Keratinocyte (primary cell): ENCODE measurements around the gene FOXP4. TPM values are rescaled to one million over a fixed set of nuclear protein-coding genes. Genes with fewer than 3 reads are reported as not detected.

Experiments used
- DNase-seq: peaks from one replicate; pipeline ENCODE4 v3.0.0-alpha.2; 2011; ENCODE audit warnings: low read depth, missing footprints, low spot score
- FAIRE-seq: peaks from 2 replicates; lab custom pipeline; 2011; peaks lifted over from hg19 to GRCh38; lab: Jason Lieb, UNC
- H2AFZ ChIP-seq: 2 replicates; pipeline ENCODE4 v1.6.0; 2012; ENCODE audit warnings: low read length, control low read depth, inconsistent platforms; ENCODE audit not compliant: control insufficient read depth
- H3K27ac ChIP-seq: 2 replicates; pipeline ENCODE4 v1.5.1; 2011; ENCODE audit warnings: low read length; ENCODE audit not compliant: control insufficient read depth, insufficient read depth
- H3K27me3 ChIP-seq: 3 replicates; pipeline ENCODE4 v1.6.0; 2011; ENCODE audit warnings: low read length; ENCODE audit not compliant: control insufficient read depth, insufficient read depth; ENCODE audit errors: extremely low read depth
- H3K36me3 ChIP-seq, 2 experiments: 2 replicates in 1 of 2; 3 replicates in 1 of 2; pipeline ENCODE4 v1.5.1; 2011; ENCODE audit warnings: low read length in 2 of 2, mild to moderate bottlenecking in 1 of 2; ENCODE audit not compliant: control insufficient read depth in 2 of 2, insufficient read depth in 2 of 2; ENCODE audit errors: extremely low read depth in 1 of 2
- H3K4me1 ChIP-seq: 3 replicates; pipeline ENCODE4 v1.5.1; 2011; ENCODE audit warnings: low read length; ENCODE audit not compliant: control insufficient read depth, insufficient read depth; ENCODE audit errors: extremely low read depth
- H3K4me2 ChIP-seq: 3 replicates; pipeline ENCODE4 v1.6.0; 2011; ENCODE audit warnings: low read depth, low read length; ENCODE audit not compliant: control insufficient read depth, insufficient read depth; ENCODE audit errors: extremely low read depth
- H3K4me3 ChIP-seq, 3 experiments: fragments of 200-600 bp in 1 of 3; sonication (generic) in 1 of 3; 2 replicates in 2 of 3; 3 replicates in 1 of 3; pipeline ENCODE4 v1.5.1; 2011 to 2016; ENCODE audit warnings: low read length in 3 of 3, mild to moderate bottlenecking in 3 of 3, control low read depth in 2 of 3, inconsistent platforms in 1 of 3, low read depth in 1 of 3, mixed read lengths in 1 of 3, mixed run types in 1 of 3, moderate library complexity in 1 of 3; ENCODE audit not compliant: control insufficient read depth in 2 of 3, insufficient read depth in 2 of 3; ENCODE audit errors: extremely low read depth in 1 of 3
- H3K79me2 ChIP-seq: 2 replicates; pipeline ENCODE4 v1.6.0; 2012; ENCODE audit warnings: low read length; ENCODE audit not compliant: control insufficient read depth, insufficient read depth
- H3K9ac ChIP-seq: 3 replicates; pipeline ENCODE4 v1.6.0; 2011; ENCODE audit warnings: low read length; ENCODE audit not compliant: control insufficient read depth, insufficient read depth; ENCODE audit errors: extremely low read depth
- H3K9me1 ChIP-seq: 3 replicates; pipeline ENCODE4 v1.6.0; 2011; ENCODE audit warnings: low read length; ENCODE audit not compliant: control insufficient read depth, insufficient read depth; ENCODE audit errors: extremely low read depth
- H3K9me3 ChIP-seq: 2 replicates; pipeline ENCODE4 v1.5.1; 2012; ENCODE audit warnings: low read depth, low read length; ENCODE audit not compliant: control insufficient read depth
- H4K20me1 ChIP-seq: 3 replicates; pipeline ENCODE4 v1.6.0; 2011; ENCODE audit warnings: low read length; ENCODE audit not compliant: control insufficient read depth, insufficient read depth; ENCODE audit errors: extremely low read depth
- EZH2 ChIP-seq: IDR thresholded peaks from one replicate; pipeline ENCODE4 v1.6.1; 2012; ENCODE audit warnings: inconsistent platforms, mild to moderate bottlenecking, low read length, moderate library complexity
- dilution Hi-C: fragments of 300-500 bp; cut with MboI; formaldehyde crosslinking; loops from one replicate; pipeline ENCODE4 v1.7.0; 2020; ENCODE audit warnings: low sequenced_read_pairs; ENCODE audit not compliant: extremely low pct_ligation_motif_present
- polyA plus RNA-seq, 5 experiments: library from polyadenylated mRNA; depleted of rRNA in 3 of 5; stranded (reverse) in 3 of 5; stranded (forward) in 1 of 5; unstranded in 1 of 5; fragments of >200 nt; gene quantifications; 1 replicate in 1 of 5; 2 replicates in 3 of 5; 3 replicates in 1 of 5; pipeline versions ENCODE4 v1.2.1 to v1.2.3, GENCODE V29; 2011 to 2012; ENCODE audit warnings: missing spikeins in 2 of 5, low read depth in 1 of 5, low replicate concordance in 1 of 5
- TF ChIP-seq, protein P1 (sequence below), 3 experiments: IDR thresholded peaks in 1 of 3; conservative IDR thresholded peaks in 1 of 3; optimal IDR thresholded peaks in 1 of 3; 2 replicates in 2 of 3; 3 replicates in 1 of 3; pipeline versions ENCODE3 to v1.5.1; 2011; ENCODE audit warnings: low read length in 3 of 3, mild to moderate bottlenecking in 3 of 3, moderate library complexity in 2 of 3, control low read depth in 1 of 3, inconsistent platforms in 1 of 3; ENCODE audit not compliant: insufficient read depth in 2 of 3; ENCODE audit errors: extremely low read depth in 1 of 3

Gene FOXP4
- polyA plus RNA-seq, 1 donor (not counting 4 experiments of a cell fraction or from before 2014, with no cell fraction given): 1.1 TPM

- Histone ChIP-seq H3K4me3 (peak overlapping the region in 2 of 3 experiments; percentile 18 to 37), H4K20me1 (no peaks in the 10 kb centered on the region), H2AFZ (no peak overlapping the region), H3K36me3 (no peaks in the 10 kb centered on the region), H3K9ac (no peak overlapping the region), H3K27ac (no peak overlapping the region), H3K27me3 (peaks cover 49% of the 10 kb centered on the region), H3K4me1 (peaks cover 13% of the 10 kb centered on the region), H3K9me1 (no peaks in the 10 kb centered on the region), H3K9me3 (no peaks in the 10 kb centered on the region), H3K4me2 (peak overlapping the region; percentile 54), H3K79me2 (no peaks in the 10 kb centered on the region)
- DNase-seq (no peak), FAIRE-seq (no peak)
- dilution Hi-C loops: no loop called here
- TF ChIP-seq, protein P1, sequence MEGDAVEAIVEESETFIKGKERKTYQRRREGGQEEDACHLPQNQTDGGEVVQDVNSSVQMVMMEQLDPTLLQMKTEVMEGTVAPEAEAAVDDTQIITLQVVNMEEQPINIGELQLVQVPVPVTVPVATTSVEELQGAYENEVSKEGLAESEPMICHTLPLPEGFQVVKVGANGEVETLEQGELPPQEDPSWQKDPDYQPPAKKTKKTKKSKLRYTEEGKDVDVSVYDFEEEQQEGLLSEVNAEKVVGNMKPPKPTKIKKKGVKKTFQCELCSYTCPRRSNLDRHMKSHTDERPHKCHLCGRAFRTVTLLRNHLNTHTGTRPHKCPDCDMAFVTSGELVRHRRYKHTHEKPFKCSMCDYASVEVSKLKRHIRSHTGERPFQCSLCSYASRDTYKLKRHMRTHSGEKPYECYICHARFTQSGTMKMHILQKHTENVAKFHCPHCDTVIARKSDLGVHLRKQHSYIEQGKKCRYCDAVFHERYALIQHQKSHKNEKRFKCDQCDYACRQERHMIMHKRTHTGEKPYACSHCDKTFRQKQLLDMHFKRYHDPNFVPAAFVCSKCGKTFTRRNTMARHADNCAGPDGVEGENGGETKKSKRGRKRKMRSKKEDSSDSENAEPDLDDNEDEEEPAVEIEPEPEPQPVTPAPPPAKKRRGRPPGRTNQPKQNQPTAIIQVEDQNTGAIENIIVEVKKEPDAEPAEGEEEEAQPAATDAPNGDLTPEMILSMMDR (optimal IDR thresholded peaks at IDR 0.05 in 1 of 3, IDR thresholded peaks at IDR 0.05 in 1 of 3, conservative IDR thresholded peaks at IDR 0.05 in 1 of 3; ENCODE audit: extremely low read depth in 1 of 3, insufficient read depth in 2 of 3, low read length in 3 of 3): no peak
- no peak for TF ChIP-seq EZH2
These were observed 42.2 kb upstream of the FOXP4 start for GRCh38 chr6:41503827-41504465.

- no peaks in the 10 kb centered on the region for H3K9me1 ChIP-seq
- no peaks in the 10 kb centered on the region for H3K36me3 ChIP-seq
- peak; percentile 76 for TF ChIP-seq EZH2
- TF ChIP-seq, protein P1 (optimal IDR thresholded peaks at IDR 0.05 in 1 of 3, IDR thresholded peaks at IDR 0.05 in 1 of 3, conservative IDR thresholded peaks at IDR 0.05 in 1 of 3; ENCODE audit: extremely low read depth in 1 of 3, insufficient read depth in 2 of 3, low read length in 3 of 3): no peak
- peak overlapping the region in 2 of 3 experiments; percentile 53 to 57 for H3K4me3 ChIP-seq
- no peak overlapping the region for H3K27ac ChIP-seq
- FAIRE-seq (no peak), DNase-seq (no peak)
- no peak overlapping the region for H3K9ac ChIP-seq
- peaks cover 13% of the 10 kb centered on the region for H3K4me1 ChIP-seq
- peak overlapping the region; percentile 54 for H3K4me2 ChIP-seq
- H3K9me3 ChIP-seq: no peaks in the 10 kb centered on the region
- no peak overlapping the region for H2AFZ ChIP-seq
- no peaks in the 10 kb centered on the region for H4K20me1 ChIP-seq
- dilution Hi-C loops: no loop called here
- H3K27me3 ChIP-seq: peaks cover 52% of the 10 kb centered on the region
- H3K79me2 ChIP-seq: no peaks in the 10 kb centered on the region
These were observed 41.6 kb upstream of the FOXP4 start for GRCh38 chr6:41504466-41505121.
